Measurements from ENCODE around the gene FAM107B.
"Not testable (repeated sequence)": the region's sequence is repeated elsewhere in the genome, so short reads cannot be mapped to it uniquely, and the experiment has no call there.

The FAM107B gene

GRCh38 chr10:14731875-14732512, 42.7 kb downstream of the FAM107B start:
- Mint-ChIP-seq H3K9me3 (no peaks in the 10 kb centered on the region), H3K27ac (no peak overlapping the region), H3K36me3 (ENCODE audit: low read depth) (no peaks in the 10 kb centered on the region), H3K4me1 (peaks cover 15% of the 10 kb centered on the region), H3K4me3 (no peak overlapping the region), H3K27me3 (no peaks in the 10 kb centered on the region)
- DNase-seq (no peak), ATAC-seq (no peak)

- Mint-ChIP-seq H3K9me3 (no peaks in the 10 kb centered on the region), H3K4me3 (no peak overlapping the region), H3K27ac (no peak overlapping the region)
Observed at GRCh38 chr10:14728346-14728745, 46.4 kb downstream of the FAM107B start.

GRCh38 chr10:14727924-14728323, 46.8 kb downstream of the FAM107B start:
- peaks cover 29% of the 10 kb centered on the region for H3K4me1 Mint-ChIP-seq
- DNase-seq = no peak
- no peaks in the 10 kb centered on the region for H3K9me3 Mint-ChIP-seq
- no peaks in the 10 kb centered on the region for H3K27me3 Mint-ChIP-seq
- H3K27ac Mint-ChIP-seq = no peak overlapping the region
- no peak for ATAC-seq
- no peaks in the 10 kb centered on the region for H3K36me3 Mint-ChIP-seq (ENCODE audit: low read depth)
- H3K4me3 Mint-ChIP-seq = no peak overlapping the region

More at GRCh38 chr10:14728346-14728745, 46.4 kb downstream of the FAM107B start:
- no peaks in the 10 kb centered on the region for H3K36me3 Mint-ChIP-seq (ENCODE audit: low read depth)
- H3K27me3 Mint-ChIP-seq = no peaks in the 10 kb centered on the region
- peaks cover 25% of the 10 kb centered on the region for H3K4me1 Mint-ChIP-seq
- ATAC-seq = no peak
- DNase-seq = no peak

- peaks cover 34% of the 10 kb centered on the region for H3K4me1 Mint-ChIP-seq
- no peaks in the 10 kb centered on the region for H3K27me3 Mint-ChIP-seq
- DNase-seq = no peak
- H3K36me3 Mint-ChIP-seq (ENCODE audit: low read depth) = no peaks in the 10 kb centered on the region
- no peak for ATAC-seq
- no peaks in the 10 kb centered on the region for H3K9me3 Mint-ChIP-seq
- H3K27ac Mint-ChIP-seq = no peak overlapping the region
- H3K4me3 Mint-ChIP-seq = no peak overlapping the region
Observed at GRCh38 chr10:14727465-14727864, 47.2 kb downstream of the FAM107B start.

- H3K36me3 Mint-ChIP-seq (ENCODE audit: low read depth) = no peaks in the 10 kb centered on the region
- H3K27me3 Mint-ChIP-seq = no peaks in the 10 kb centered on the region
- DNase-seq = no peak
- ATAC-seq = no peak
- H3K4me1 Mint-ChIP-seq = peaks cover 34% of the 10 kb centered on the region
- no peaks in the 10 kb centered on the region for H3K9me3 Mint-ChIP-seq
- no peak overlapping the region for H3K4me3 Mint-ChIP-seq
- no peak overlapping the region for H3K27ac Mint-ChIP-seq
Observed at GRCh38 chr10:14724931-14725330, 49.8 kb downstream of the FAM107B start.

GRCh38 chr10:14723052-14723689, 51.5 kb downstream of the FAM107B start:
- ATAC-seq (peak; percentile 43), DNase-seq (peak; percentile 22)
- Mint-ChIP-seq H3K9me3 (no peaks in the 10 kb centered on the region), H3K27me3 (no peaks in the 10 kb centered on the region), H3K36me3 (ENCODE audit: low read depth) (no peaks in the 10 kb centered on the region), H3K27ac (no peak overlapping the region), H3K4me1 (peaks cover 34% of the 10 kb centered on the region), H3K4me3 (no peak overlapping the region)

GRCh38 chr10:14717552-14717951, 57.1 kb downstream of the FAM107B start:
- ATAC-seq (no peak), DNase-seq (no peak)
- Mint-ChIP-seq H3K4me3 (no peak overlapping the region), H3K9me3 (peaks cover 4% of the 10 kb centered on the region), H3K27me3 (no peaks in the 10 kb centered on the region), H3K27ac (no peak overlapping the region), H3K36me3 (ENCODE audit: low read depth) (no peaks in the 10 kb centered on the region), H3K4me1 (peaks cover 5% of the 10 kb centered on the region)

GRCh38 chr10:14712991-14713424, 61.7 kb downstream of the FAM107B start:
- H3K36me3 Mint-ChIP-seq (ENCODE audit: low read depth) = no peaks in the 10 kb centered on the region
- peaks cover 2% of the 10 kb centered on the region for H3K4me1 Mint-ChIP-seq
- DNase-seq (no peak), ATAC-seq (no peak)
- H3K27me3 Mint-ChIP-seq = no peaks in the 10 kb centered on the region
- H3K4me3 Mint-ChIP-seq = no peak overlapping the region
- peaks cover 4% of the 10 kb centered on the region for H3K9me3 Mint-ChIP-seq
- no peak overlapping the region for H3K27ac Mint-ChIP-seq

- H3K27me3 Mint-ChIP-seq; H3K27ac Mint-ChIP-seq; DNase-seq; H3K9me3 Mint-ChIP-seq; ATAC-seq; H3K4me1 Mint-ChIP-seq; H3K4me3 Mint-ChIP-seq; H3K36me3 Mint-ChIP-seq (ENCODE audit: low read depth): not testable (repeated sequence)
Observed at GRCh38 chr10:14709344-14709743, 65.4 kb downstream of the FAM107B start.

- Mint-ChIP-seq H3K4me3 (no peak overlapping the region), H3K27me3 (no peaks in the 10 kb centered on the region), H3K4me1 (no peaks in the 10 kb centered on the region), H3K27ac (no peak overlapping the region), H3K36me3 (ENCODE audit: low read depth) (no peaks in the 10 kb centered on the region), H3K9me3 (no peaks in the 10 kb centered on the region)
- DNase-seq (no peak), ATAC-seq (no peak)
Observed at GRCh38 chr10:14707481-14707880, 67.2 kb downstream of the FAM107B start.

GRCh38 chr10:14705548-14706230, 69.0 kb downstream of the FAM107B start:
- no peak for DNase-seq
- H3K9me3 Mint-ChIP-seq = no peaks in the 10 kb centered on the region
- H3K4me3 Mint-ChIP-seq = no peak overlapping the region
- no peaks in the 10 kb centered on the region for H3K36me3 Mint-ChIP-seq (ENCODE audit: low read depth)
- H3K27ac Mint-ChIP-seq = no peak overlapping the region
- ATAC-seq = no peak
- H3K4me1 Mint-ChIP-seq = no peaks in the 10 kb centered on the region
- H3K27me3 Mint-ChIP-seq = no peaks in the 10 kb centered on the region

- H3K27ac Mint-ChIP-seq = no peak overlapping the region
- H3K9me3 Mint-ChIP-seq = no peaks in the 10 kb centered on the region
- H3K36me3 Mint-ChIP-seq (ENCODE audit: low read depth) = no peaks in the 10 kb centered on the region
- no peak overlapping the region for H3K4me3 Mint-ChIP-seq
- no peaks in the 10 kb centered on the region for H3K4me1 Mint-ChIP-seq
- DNase-seq (no peak), ATAC-seq (no peak)
- H3K27me3 Mint-ChIP-seq = peaks cover 3% of the 10 kb centered on the region
Observed at GRCh38 chr10:14703631-14704001, 71.1 kb downstream of the FAM107B start.

GRCh38 chr10:14701466-14701865, 73.2 kb downstream of the FAM107B start:
- Mint-ChIP-seq H3K27ac (no peak overlapping the region), H3K9me3 (no peaks in the 10 kb centered on the region), H3K4me3 (no peak overlapping the region), H3K27me3 (peaks cover 3% of the 10 kb centered on the region), H3K4me1 (no peaks in the 10 kb centered on the region), H3K36me3 (ENCODE audit: low read depth) (no peaks in the 10 kb centered on the region)
- ATAC-seq = no peak
- no peak for DNase-seq

GRCh38 chr10:14700546-14700945, 74.2 kb downstream of the FAM107B start:
- no peaks in the 10 kb centered on the region for H3K36me3 Mint-ChIP-seq (ENCODE audit: low read depth)

GRCh38 chr10:14699482-14699881, 75.2 kb downstream of the FAM107B start:
- no peak for ATAC-seq
- Mint-ChIP-seq H3K9me3 (no peaks in the 10 kb centered on the region), H3K4me1 (no peaks in the 10 kb centered on the region), H3K27ac (no peak overlapping the region), H3K4me3 (no peak overlapping the region), H3K36me3 (ENCODE audit: low read depth) (no peaks in the 10 kb centered on the region), H3K27me3 (peaks cover 3% of the 10 kb centered on the region)
- DNase-seq = no peak

More at GRCh38 chr10:14700546-14700945, 74.2 kb downstream of the FAM107B start:
- peaks cover 3% of the 10 kb centered on the region for H3K27me3 Mint-ChIP-seq
- H3K27ac Mint-ChIP-seq = no peak overlapping the region
- H3K9me3 Mint-ChIP-seq = no peaks in the 10 kb centered on the region
- H3K4me3 Mint-ChIP-seq = no peak overlapping the region
- ATAC-seq = no peak
- DNase-seq = no peak
- no peaks in the 10 kb centered on the region for H3K4me1 Mint-ChIP-seq

All from activated naive CD8-positive, alpha-beta T cell treated with anti-CD3 and anti-CD28 coated beads, Interleukin-2, amount 50 U/mL, for 24 hours (primary cell).